Measurements from ENCODE around the gene FGD2.

FGD2 gene

DNA sequence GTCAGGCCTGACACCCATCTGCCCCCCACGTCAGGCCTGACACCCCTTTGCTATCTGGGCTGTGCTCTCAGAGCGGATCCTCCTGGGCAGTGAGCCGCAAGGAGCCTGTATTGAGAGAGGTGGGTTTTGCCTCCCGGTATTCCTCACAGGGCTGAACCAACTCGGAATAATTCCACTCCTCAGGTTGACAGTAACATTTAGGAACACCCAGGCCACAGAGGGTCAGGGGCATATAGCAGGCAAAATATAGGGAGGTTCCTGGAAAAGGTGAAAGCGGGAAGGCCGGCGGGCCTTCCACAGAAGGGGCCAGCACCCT, 6.8 kb upstream of the FGD2 start:
- DNase-seq = no peak

DNA sequence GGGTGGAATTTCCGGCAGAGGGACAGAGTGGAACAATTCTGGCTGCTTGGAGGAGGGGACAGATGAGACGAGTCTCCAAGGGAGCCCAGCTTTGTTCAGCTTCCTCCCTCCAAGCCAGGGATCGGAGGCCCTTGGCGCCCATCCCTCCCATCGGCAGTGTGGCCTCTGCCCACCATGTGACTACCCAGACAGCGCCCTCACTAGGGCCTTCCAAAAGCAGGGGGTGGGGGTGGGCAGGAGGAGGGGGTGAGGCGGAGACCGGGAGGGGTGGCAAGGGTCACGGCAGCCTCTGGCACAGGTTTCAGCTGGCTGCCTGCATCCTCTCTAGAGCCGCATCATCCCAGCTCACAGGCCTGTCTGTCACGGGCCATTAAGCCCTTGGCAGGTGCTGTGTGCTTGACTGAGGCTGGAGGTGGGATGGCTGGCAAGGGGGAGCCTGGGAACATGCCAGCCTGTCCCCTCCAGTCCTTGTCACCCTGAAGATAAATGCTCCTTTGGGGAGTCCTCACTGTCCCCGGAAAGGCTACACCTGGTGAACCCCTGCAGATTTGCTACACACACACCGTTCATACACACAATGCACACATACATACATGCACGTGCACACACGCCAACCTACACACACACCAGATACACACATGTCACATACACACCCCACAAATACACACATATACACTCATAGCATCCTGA, 6.2 kb upstream of the FGD2 start:
- DNase-seq = no peak

DNA sequence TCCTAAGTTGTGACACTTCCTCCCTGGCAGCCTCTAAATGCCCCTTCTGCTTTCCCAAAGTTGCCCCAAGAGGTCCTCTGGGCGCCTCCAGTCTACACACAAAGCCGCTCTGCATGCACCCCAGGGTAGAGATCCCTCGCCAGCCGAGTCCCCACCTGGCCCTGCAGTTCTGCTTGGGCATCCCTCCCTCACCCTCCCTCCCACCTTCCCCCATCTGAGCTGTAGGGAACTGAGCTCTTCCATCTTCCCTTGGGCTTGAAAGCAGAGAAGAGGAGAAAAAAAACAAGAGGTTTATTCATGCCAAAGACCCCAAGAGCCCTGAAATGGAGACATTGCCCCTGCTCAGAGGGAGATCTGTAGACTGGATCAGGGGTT, 5.7 kb upstream of the FGD2 start:
- no peak for DNase-seq

DNA sequence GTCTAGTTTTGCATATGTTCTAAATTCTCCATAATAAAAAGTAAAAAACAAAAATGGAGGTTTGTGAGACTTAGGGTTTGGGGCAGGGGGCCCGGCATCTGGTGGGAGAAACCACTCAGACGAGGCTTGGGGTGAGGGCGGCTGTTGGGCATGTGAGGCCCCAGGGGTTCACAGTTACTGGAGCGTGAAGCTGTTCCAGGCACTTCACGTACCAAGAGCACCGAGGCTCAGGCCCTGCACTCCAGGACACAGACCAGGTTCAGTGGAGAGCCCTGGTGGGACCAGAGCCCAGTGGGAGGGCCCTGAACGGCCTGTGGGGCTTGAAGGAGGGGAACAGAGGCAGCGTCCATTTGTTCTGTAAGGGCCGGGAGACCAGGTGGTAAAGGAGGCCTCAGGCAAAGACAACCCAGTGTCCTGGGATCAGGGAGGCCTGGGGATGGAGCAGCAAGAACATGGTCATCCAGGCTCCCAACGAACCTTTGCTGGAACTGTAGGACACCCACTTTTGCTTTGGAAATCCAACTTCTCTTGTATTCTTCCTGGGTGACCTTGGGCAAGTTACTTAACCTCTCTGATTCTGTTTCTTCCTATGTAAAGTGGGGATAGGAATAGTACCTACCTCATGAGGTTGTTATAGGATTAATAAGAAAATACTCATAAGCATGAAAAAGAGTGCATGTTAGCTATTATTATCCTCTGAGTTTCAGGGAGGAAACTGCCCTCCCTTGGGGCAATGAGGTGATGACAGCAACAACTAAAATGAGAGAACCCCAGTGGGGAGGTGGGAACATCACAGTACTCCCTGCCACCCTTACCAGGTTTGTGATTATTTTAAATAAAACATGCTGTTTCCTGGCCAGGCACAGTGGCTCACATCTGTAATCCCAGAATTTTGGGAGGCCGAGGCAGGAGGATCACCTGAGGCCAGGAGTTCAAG, 1.1 kb upstream of the FGD2 start:
- no peak for DNase-seq

GRCh38 chr6:37005827-37006567, 542 bp downstream of the FGD2 start:
- DNase-seq = no peak

GRCh38 chr6:37006793-37007339, 1.4 kb downstream of the FGD2 start:
- no peak for DNase-seq

GRCh38 chr6:37007340-37008043, 2.0 kb downstream of the FGD2 start:
- DNase-seq = peak; percentile 51

- DNase-seq = no peak
Measured at GRCh38 chr6:37008484-37009465, 3.3 kb downstream of the FGD2 start.

DNA sequence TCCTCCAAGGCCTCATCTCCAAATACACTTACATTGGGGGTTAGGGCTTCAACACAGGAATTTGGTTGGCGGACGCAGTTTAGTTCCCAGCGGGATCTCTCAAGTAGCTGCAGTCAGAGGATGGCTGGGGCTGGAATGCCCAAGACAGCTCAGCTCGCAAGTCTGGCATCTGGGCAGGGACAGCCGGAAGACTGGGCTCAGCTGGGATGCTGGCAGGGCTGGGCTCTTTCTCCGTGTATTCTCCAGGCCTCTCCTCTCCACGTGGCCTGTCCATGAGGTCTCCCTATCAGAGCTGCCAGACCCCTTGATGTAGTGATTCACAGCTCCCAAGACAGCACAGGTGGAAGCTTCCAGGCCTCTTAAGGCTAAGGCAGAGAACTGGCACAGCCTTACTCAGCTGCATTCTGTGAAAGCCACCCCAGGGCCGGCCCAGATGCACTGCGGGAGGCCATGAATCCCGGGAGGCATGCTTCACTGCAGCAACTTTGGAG, 5.0 kb downstream of the FGD2 start:
- no peak for DNase-seq

- no peak for DNase-seq
Measured at GRCh38 chr6:37011656-37012378, 6.4 kb downstream of the FGD2 start.

DNA sequence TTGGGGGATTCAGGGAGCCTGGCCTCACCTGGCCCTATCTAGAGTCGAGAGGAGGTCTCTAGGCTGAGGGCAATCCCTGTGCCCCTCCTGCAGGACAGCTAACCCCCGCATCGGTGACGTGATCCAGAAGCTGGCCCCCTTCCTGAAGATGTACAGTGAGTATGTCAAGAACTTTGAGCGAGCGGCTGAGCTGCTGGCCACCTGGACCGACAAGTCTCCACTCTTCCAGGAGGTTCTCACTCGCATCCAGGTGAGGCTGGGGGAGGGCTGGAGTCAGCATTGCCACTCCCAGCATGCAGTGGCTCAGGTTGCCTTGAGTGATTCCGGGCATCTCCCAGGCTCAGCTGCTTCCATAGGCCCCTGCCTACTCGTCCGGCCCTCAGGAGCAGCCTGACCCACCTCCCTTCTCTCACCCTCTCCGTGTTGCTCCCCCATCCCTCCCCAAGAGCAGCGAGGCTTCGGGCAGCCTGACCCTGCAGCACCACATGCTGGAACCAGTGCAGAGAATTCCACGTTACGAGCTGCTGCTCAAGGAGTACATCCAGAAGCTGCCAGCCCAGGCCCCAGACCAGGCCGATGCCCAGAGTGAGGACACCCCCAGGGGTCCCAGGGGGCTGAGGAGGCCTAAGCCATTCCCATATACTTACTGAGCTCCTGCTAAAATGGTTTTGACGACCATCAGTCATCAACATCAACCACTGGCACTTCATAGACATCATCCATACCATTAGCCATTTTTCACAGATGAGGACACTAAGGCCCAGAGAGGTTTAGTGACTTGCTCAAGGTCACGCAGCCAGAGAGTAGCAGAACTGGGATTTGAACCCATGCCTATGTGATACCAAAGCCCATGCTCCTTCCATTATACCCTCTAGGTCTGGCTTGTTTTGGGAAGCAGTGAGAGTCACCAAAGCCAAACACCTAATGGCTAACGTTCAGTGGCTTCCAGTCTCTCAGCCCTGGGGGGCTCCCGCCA, 8.3 kb downstream of the FGD2 start:
- no peak for DNase-seq

- DNase-seq = no peak
Measured at GRCh38 chr6:37014667-37015066, 9.2 kb downstream of the FGD2 start.

GRCh38 chr6:37015532-37015931, 10.1 kb downstream of the FGD2 start:
- DNase-seq = no peak

- DNase-seq = no peak
Measured at GRCh38 chr6:37016995-37017394, 11.5 kb downstream of the FGD2 start.

- DNase-seq = no peak
Measured at GRCh38 chr6:37017606-37018197, 12.2 kb downstream of the FGD2 start.

GRCh38 chr6:37018198-37019064, 13.0 kb downstream of the FGD2 start:
- peak; percentile 91 for DNase-seq

GRCh38 chr6:37019065-37019450, 13.6 kb downstream of the FGD2 start:
- DNase-seq = no peak

GRCh38 chr6:37020381-37020780, 14.9 kb downstream of the FGD2 start:
- no peak for DNase-seq

Measured in RPMI8226 (cell line).